HUES48 (cell line): ENCODE measurements around the gene GPC4.
A peak's percentile ranks its signal among the peaks of the same experiment; 100 is the strongest.

Experiments
- H3K27ac ChIP-seq: one replicate; pipeline ENCODE4 v1.7.0; 2013; ENCODE audit warnings: low read depth, low read length, inconsistent platforms
- H3K27me3 ChIP-seq: 2 replicates; pipeline ENCODE4 v1.6.1; 2013; ENCODE audit warnings: mild to moderate bottlenecking, low read length; ENCODE audit not compliant: control insufficient read depth, insufficient read depth
- H3K36me3 ChIP-seq: 2 replicates; pipeline ENCODE4 v1.6.1; 2013; ENCODE audit warnings: low read length; ENCODE audit not compliant: control insufficient read depth, insufficient read depth
- H3K4me1 ChIP-seq: 2 replicates; pipeline ENCODE4 v1.6.1; 2013; ENCODE audit warnings: mild to moderate bottlenecking, low read length; ENCODE audit not compliant: control insufficient read depth, insufficient read depth
- H3K4me3 ChIP-seq: 2 replicates; pipeline ENCODE4 v1.5.1; 2013; ENCODE audit warnings: mild to moderate bottlenecking, low read depth, low read length
- H3K9ac ChIP-seq: 2 replicates; pipeline ENCODE4 v1.6.1; 2013; ENCODE audit warnings: mild to moderate bottlenecking, low read depth, low read length, moderate library complexity
- H3K9me3 ChIP-seq: 2 replicates; pipeline ENCODE4 v1.6.1; 2013; ENCODE audit warnings: low read length; ENCODE audit not compliant: control insufficient read depth, insufficient read depth

Gene GPC4

GRCh38 chrX:133415276-133416105 lies at the start of gene GPC4:
GPC4 (minus strand) TSS chrX:133415489; CDS start chrX:133414965, 524 bp downstream.
- Histone ChIP-seq H3K27me3 (0 out of 2 replicates have a peak, but pooled peaks cover 9% of the 10 kb centered on the region), H3K4me1 (peaks cover 49% of the 10 kb centered on the region), H3K9me3 (no peaks in the 10 kb centered on the region), H3K9ac (peak within 1 kb of the TSS; percentile 89), H3K36me3 (peaks cover 28% of the 10 kb centered on the region), H3K4me3 (peak within 1 kb of the TSS; percentile 90), H3K27ac (peak within 1 kb of the TSS; percentile 83)

DNA sequence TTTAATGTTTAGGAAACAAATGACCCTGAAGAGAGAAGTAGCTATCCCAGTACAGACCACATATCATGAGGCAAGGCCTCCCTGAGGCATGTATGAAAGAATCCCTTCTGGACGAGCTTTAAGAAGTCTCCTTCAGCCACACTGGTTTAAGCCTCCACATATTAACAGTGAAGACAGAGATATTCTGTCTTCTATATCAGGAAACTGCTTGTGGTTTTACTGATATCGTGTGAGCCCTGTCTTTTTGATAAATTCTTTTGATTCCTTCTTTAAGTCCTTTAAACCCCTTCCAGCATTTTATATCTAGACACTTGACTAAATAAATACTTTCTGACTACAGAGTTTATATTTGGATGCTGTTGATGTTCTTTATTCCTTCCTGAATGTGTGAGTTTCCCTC lies 45.9 kb upstream of the GPC4 start:
- H3K27ac ChIP-seq, result no peak overlapping the region
- H3K36me3 ChIP-seq, result no peaks in the 10 kb centered on the region
- H3K4me3 ChIP-seq, result no peak overlapping the region
- no peaks in the 10 kb centered on the region for H3K4me1 ChIP-seq
- H3K9ac ChIP-seq, result no peak overlapping the region
- H3K9me3 ChIP-seq, result no peaks in the 10 kb centered on the region
- no peaks in the 10 kb centered on the region for H3K27me3 ChIP-seq

DNA sequence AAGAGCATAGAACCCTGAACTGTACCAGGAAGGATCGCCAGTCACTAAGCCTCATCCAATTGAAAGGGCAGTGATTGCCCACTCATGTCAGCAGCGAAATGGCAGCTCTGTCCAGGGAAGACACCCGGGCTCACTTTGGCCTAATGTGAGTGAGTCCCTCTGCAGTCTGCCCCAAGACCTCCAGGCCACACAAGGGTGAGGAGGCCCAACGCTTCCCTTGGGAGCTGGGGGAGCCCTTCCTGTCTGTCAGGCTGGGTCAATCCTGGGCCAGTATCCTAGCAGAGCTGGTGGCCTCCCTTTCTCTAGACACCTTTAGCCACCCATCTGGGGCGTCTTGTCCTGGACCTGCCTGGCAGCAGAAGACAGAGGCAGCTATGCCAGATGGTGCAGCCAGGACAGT lies 39.6 kb upstream of the GPC4 start:
- H3K9me3 ChIP-seq, result no peaks in the 10 kb centered on the region
- peak overlapping the region; percentile 80 for H3K27ac ChIP-seq
- H3K4me3 ChIP-seq, result peak overlapping the region; percentile 11; the same call in 1 of the 2 replicates
- H3K9ac ChIP-seq, result peak overlapping the region; percentile 38
- no peaks in the 10 kb centered on the region for H3K36me3 ChIP-seq
- peaks cover 29% of the 10 kb centered on the region for H3K4me1 ChIP-seq
- no peaks in the 10 kb centered on the region for H3K27me3 ChIP-seq

DNA sequence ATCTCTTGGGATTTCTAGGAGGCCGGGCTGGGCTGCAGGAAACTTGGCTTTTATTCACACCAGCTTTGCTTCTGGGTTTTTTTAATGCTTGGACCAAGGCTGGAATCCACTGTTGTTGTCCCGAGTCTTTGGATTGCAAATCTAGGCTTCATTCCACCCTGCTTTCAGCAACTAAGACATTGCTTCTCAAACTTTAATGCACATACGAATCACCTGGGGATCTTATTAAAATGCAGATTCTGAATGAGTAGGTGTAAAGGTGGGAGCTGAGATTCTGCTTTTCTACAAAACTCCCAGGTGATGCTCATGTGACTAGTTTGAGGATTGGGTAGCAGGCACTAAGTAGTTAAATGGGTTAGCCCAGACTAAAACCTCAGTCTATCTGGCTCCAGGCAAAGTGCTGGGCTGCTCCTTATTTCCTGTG lies 39.2 kb upstream of the GPC4 start:
- Histone ChIP-seq H3K36me3 (no peaks in the 10 kb centered on the region), H3K9ac (peak overlapping the region; percentile 38), H3K4me1 (peaks cover 29% of the 10 kb centered on the region), H3K27ac (peak overlapping the region; percentile 80), H3K9me3 (no peaks in the 10 kb centered on the region), H3K27me3 (no peaks in the 10 kb centered on the region), H3K4me3 (peak overlapping the region; percentile 11; the same call in 1 of the 2 replicates)

- peak overlapping the region; percentile 24; the same call in 1 of the 2 replicates for H3K9ac ChIP-seq
- no peak overlapping the region for H3K4me3 ChIP-seq
- H3K27me3 ChIP-seq, result no peaks in the 10 kb centered on the region
- H3K36me3 ChIP-seq, result no peaks in the 10 kb centered on the region
- H3K27ac ChIP-seq, result no peak overlapping the region
- H3K4me1 ChIP-seq, result peaks cover 37% of the 10 kb centered on the region
- H3K9me3 ChIP-seq, result no peaks in the 10 kb centered on the region
These were observed 33.3 kb upstream of the GPC4 start for GRCh38 chrX:133448512-133449076.

DNA sequence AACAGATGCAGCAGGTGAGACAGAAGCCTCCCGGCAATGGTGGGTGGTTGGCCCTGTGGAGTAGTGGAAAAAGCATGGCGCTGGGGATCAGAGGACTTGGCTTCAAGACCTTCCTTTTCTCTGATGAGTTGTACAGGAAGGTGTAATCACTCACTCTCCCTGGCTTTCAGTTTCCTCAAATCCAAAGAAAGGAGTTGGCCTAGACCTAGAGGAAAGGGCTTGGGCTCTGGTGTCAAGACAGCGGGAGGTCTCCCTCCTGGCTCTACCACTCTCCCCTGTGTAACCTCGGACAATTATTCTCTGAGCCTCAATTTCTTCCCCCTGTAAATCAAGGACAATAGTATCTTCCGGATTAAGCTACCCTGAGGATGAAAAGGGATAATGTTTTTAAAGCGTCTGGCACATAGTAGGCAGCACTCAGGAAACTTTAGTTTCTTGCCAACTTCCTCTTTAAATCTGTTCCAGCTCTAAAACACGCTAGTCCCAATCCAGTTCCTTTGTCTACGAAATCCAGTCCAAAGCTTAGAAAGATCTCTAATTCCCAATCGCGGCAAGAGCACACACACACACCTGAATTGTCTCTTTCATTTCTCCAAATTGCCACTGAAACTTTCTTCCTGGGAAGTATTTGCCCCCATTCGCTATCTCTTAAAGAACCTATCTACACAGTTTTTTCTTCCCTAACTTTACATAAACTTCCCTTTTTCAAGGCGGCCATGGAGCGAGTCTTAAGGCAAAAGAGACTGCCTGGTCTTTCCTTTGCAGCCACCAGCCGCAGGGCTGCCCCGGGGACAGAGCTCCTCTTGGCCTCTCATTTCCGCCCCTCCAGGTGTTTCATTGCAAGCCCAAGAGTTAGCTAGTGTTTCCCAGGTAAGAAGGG lies 29.9 kb upstream of the GPC4 start:
- H3K9me3 ChIP-seq, result no peaks in the 10 kb centered on the region
- peak overlapping the region; percentile 52 for H3K27ac ChIP-seq
- peaks cover 51% of the 10 kb centered on the region for H3K4me1 ChIP-seq
- no peaks in the 10 kb centered on the region for H3K27me3 ChIP-seq
- H3K9ac ChIP-seq, result peak overlapping the region; percentile 19; the same call in 1 of the 2 replicates
- peak overlapping the region; percentile 51 for H3K4me3 ChIP-seq
- no peaks in the 10 kb centered on the region for H3K36me3 ChIP-seq

GRCh38 chrX:133444196-133444595 lies 28.9 kb upstream of the GPC4 start:
- no peak overlapping the region for H3K4me3 ChIP-seq
- no peaks in the 10 kb centered on the region for H3K27me3 ChIP-seq
- H3K36me3 ChIP-seq, result no peaks in the 10 kb centered on the region
- H3K9ac ChIP-seq, result no peak overlapping the region
- peaks cover 58% of the 10 kb centered on the region for H3K4me1 ChIP-seq
- no peak overlapping the region for H3K27ac ChIP-seq
- no peaks in the 10 kb centered on the region for H3K9me3 ChIP-seq

DNA sequence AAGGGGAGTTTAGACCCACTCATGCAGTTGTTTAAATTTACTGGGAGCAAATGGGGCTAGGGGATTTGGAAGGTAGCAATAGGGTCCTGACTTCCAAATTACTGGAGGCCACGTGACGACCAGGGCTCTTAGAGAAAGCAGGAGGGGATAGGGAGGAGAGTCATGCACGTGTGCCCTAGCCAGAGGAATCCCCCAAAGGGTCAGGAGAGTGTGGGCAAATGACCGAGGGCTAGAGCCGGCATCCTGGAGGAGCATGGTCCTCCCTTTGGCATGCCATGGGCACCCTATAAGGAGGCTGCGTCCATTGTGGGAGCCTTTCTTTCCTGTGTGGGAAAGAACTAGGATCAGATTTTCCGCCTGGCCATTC lies 25.5 kb upstream of the GPC4 start:
- Histone ChIP-seq H3K27me3 (no peaks in the 10 kb centered on the region), H3K4me3 (no peak overlapping the region)

DNA sequence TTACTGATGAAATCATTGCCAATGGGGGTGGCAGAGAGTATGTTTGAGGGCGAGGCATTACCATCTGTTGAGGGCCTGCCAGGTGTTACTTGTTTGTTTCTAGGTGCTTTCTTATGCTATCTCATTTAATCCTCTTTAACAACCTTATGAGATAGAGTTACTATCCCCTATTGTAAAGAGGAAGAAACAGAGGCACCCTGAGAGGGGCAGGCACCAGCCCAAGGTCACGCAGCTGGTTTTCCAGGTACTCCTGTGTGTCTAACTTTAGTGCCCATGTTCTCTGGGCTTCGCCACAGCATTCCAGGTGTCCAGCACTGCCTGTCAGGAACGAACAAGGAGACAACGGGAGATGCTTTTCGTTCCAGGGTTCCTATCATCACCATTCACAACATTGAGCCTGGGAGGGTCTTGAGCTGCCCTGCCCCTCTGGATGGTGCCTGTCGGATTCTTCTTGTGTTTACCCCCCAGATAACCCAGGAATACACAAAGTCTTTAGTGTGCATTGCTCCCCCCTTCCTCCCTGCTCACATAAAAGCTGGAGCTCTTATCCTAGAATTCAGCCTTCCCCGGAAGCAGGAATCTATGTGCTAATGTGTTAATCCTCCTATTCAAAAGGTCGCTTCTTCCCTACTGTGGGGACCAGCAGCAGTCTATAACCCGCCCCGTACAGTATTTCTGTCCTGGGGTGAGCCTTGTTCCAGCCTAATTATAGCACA lies 24.9 kb upstream of the GPC4 start:
- peaks cover 71% of the 10 kb centered on the region for H3K4me1 ChIP-seq
- peak overlapping the region; percentile 13; the same call in 1 of the 2 replicates for H3K9ac ChIP-seq
- H3K4me3 ChIP-seq, result no peak overlapping the region; the same call in 1 of the 2 replicates

More for the DNA sequence above, 25.5 kb upstream of the GPC4 start:
- Histone ChIP-seq H3K9ac (peak overlapping the region; percentile 17; the same call in 1 of the 2 replicates), H3K27ac (peak overlapping the region; percentile 81), H3K4me1 (peaks cover 71% of the 10 kb centered on the region), H3K9me3 (no peaks in the 10 kb centered on the region), H3K36me3 (no peaks in the 10 kb centered on the region)

DNA sequence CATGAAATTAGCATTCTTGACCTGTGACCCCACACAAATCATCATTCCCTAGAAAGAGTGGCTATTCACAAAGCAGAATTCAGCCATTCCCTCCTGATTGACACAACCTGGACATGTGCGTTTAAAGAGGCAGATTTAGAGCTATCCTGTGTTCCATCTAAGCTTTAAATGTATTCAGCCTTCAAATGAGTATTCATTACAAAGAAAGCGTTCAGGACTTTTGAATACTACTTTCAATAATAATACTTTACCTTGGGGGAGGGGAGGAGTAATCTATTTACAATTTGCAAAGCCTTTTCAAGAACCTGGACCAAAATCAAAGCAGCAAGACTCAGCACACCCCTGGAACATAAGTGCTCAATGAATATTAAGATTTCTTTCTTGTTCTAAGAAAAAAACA lies 22.5 kb upstream of the GPC4 start:
- Histone ChIP-seq H3K27me3 (no peaks in the 10 kb centered on the region), H3K27ac (peak overlapping the region; percentile 47)

More for the DNA sequence above, 24.9 kb upstream of the GPC4 start:
- H3K27ac ChIP-seq, result peak overlapping the region; percentile 81
- H3K9me3 ChIP-seq, result no peaks in the 10 kb centered on the region
- H3K36me3 ChIP-seq, result no peaks in the 10 kb centered on the region
- no peaks in the 10 kb centered on the region for H3K27me3 ChIP-seq

More for the DNA sequence above, 22.5 kb upstream of the GPC4 start:
- Histone ChIP-seq H3K4me3 (no peak overlapping the region), H3K4me1 (peaks cover 63% of the 10 kb centered on the region), H3K9ac (peak overlapping the region; percentile 0; the same call in 1 of the 2 replicates), H3K9me3 (no peaks in the 10 kb centered on the region; the same call in 1 of the 2 replicates), H3K36me3 (no peaks in the 10 kb centered on the region)
